Caki2 (cell line): Measurements from ENCODE around the gene PPP1R2. TPM values are rescaled to one million over a fixed set of nuclear protein-coding genes. Genes with fewer than 3 reads are reported as not detected.
"Not testable (repeated sequence)": the region's sequence is repeated elsewhere in the genome, so short reads cannot be mapped to it uniquely, and the experiment has no call there.

Experiments
- DNase-seq: peaks from one replicate; pipeline ENCODE4 v3.0.0-alpha.2; 2015; ENCODE audit warnings: low read depth
- in situ Hi-C: cut with HindIII; loops from 2 replicates; pipeline ENCODE4 v1.10.0; 2016; ENCODE audit warnings: low sequenced_read_pairs, low pct_unique_long_range_greater_than_20kb, mixed read lengths
- total RNA-seq: library from RNA; depleted of rRNA; stranded (reverse); fragments of >200 nt; shearing (Covaris generic); gene quantifications from 2 replicates; pipeline ENCODE4 v1.2.3, GENCODE V29; 2014; ENCODE audit warnings: low replicate concordance; rRNA removed

PPP1R2 gene
- total RNA-seq: 40.7 and 77.8 TPM in 2 replicates

DNA sequence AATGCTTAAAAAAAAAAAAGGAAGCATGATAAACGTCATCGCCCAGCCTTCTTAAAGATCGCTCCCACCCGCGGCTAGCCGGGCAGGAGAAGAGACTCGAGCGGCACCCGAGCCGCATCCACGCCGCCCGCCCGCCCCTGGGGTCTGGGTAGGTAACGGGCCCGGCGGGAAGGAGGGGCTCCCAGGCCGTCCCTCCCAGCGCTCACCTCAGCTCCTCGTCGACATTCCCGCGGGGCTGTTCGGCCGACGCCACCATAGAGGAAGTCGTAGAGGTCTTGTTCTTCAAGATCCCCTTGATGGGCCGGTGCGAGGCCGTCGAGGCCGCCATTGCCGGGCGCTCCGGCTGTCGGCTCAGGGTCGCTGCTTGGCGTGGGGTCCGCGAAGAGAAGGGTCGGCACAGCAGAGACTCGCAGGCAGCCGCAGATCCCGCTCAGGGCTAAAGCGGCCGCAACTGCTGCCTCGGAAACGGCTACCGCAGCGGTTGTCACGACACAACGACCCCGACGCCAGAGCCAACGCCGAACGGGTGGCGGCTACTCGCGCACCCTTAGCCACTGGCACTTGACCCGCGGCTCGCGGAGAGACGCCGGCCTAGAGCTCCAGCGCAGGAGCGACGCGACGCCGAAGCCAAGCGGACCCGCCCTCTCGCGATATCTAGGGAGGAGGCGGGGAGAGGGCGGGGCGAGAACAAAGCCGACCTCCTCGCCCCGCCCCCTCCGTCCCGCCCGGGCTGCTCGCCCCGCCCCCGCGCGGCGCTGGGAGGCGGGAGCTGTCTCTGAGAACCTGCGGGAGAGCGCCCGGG lies at the start of gene PPP1R2:
TSS of gene PPP1R2 (minus strand) at position 628 of the 802 bp plus-strand sequence. CDS start at position 328, 300 bp downstream.
- in situ Hi-C loops: no loop called here
- DNase-seq: peak; percentile 81

DNA sequence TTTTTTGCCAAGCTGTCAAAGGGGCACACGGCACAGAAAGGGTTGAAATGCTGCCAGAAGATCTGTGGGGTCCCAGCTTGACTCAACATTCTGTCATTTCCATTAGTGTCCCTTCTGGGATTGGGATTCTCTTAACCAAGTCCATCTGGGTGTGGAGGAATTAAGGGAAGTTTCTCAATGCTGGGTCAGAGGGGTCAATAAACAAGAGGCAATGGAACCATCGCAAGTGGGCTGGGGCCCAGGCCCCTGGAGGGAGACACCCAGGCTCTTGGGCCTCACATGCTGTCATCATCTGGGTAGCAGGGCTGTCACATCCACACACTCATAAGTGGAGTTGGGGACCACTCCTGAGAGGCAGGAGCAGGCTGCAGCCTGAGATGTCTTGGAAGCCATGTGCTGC lies 48.7 kb upstream of the PPP1R2 start:
- in situ Hi-C loops: no loop called here
- DNase-seq: no peak

DNA sequence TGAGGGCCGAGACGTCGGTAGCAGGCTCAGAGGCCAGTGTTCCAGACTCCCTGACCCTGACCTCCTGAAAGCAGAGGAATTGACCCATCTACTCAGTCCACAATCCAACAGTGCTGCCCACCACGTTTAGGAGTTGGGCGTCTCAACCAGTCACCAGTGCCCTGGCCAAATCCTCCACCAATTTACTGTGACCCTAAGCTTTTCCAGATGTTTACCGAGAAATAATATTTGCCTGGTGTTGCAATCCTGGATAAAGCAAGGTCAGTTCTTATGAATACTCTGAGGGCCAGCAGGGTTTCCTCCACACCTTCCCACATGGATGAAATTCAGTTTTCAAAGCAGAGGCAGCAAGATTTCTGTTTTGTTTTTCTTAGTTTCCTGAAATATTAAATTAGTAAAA lies 48.1 kb upstream of the PPP1R2 start:
- in situ Hi-C loops: no loop called here
- DNase-seq: no peak

DNA sequence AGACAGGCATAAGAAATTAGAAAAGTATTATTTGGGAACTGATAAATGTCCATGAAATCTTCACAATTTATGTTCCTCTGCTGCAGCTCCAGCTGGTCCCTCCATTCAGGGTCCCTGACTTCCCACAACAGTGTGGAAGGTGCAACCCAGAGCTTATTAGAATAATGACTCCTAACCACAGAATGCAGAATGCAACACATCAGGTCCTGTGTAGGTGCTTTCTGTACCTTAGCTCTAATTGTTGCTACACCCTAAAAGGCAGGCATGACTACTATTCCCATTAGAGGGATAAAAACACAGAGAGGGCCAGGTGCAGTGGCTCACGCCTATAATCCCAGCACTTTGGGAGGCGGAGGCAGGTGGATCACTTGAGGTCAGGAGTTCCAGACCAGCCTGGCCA lies 47.3 kb upstream of the PPP1R2 start:
- DNase-seq, in situ Hi-C loops: not testable (repeated sequence)

DNA sequence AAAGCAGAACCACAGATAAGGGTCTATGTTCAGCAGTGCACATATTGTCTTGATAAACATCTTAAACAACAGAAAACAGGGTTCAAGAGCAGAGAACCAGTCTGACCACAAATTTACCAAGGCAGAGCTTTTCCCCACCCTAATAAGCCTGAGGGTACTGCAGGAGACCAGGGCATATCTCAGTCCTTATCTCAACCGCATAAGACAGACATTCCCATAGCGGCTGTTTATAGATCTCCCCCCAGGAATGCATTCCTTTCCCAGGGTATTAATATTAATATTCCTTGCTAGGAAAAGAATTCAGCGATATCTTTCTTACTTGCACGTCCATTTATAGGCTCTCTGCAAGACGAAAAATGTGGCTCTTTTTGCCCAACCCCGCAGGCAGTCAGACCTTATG lies 46.7 kb upstream of the PPP1R2 start:
- in situ Hi-C loops, DNase-seq: not testable (repeated sequence)

DNA sequence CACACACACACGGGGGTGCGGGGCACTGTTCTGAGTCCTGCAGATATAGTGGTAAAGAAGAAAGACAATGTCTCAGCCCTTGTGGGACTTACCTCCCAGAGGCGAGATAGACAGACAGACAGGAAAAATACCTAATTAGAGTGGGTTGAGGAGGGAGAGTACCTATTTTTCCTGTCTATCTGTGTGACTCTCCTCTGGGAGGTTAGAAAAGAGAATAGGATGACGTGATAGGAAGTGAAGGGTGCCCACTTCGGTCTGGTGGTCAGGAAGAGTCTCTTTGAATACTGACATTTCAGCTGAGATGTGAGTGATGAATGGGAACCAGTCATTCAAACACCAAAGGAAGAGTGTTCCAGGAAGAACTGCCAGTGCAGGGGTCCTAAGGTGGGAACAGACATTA lies 44.7 kb upstream of the PPP1R2 start:
- in situ Hi-C loops: no loop called here
- no peak for DNase-seq

DNA sequence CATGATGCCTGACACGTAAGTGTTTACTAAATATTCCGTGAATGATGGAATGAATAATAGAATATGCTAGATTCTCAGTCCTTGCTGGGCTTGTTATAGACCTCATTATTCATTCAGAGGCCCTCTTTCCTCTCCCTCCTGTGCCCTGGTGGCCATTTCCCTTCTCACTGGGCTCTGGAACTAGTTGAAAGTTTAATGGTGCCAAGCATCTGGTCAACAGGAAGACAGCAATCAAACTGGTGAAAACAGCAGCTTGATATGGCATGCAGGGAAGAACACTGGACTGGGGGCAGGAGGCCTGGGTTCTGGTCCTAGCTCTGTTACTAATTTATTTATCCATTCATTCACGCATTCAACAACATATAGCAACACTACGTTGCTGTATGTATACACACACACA lies 44.3 kb upstream of the PPP1R2 start:
- in situ Hi-C loops: no loop called here
- no peak for DNase-seq

DNA sequence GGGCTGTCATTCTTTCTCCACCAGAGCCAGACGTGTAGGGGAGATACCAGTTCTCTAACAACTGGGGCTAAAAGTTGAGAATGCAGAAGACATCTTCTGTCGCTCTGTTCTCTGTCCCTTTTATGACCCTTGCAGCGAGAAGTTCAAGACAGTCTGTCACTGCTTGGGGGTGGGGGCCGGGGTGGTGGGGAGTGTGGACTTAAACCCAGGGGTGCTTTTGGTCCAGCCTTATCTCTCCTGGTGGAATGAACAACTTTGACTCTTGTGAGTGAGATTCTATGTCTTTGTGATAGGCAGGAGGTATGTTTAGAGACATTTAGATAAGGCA lies 41.4 kb upstream of the PPP1R2 start:
- in situ Hi-C loops: no loop called here

DNA sequence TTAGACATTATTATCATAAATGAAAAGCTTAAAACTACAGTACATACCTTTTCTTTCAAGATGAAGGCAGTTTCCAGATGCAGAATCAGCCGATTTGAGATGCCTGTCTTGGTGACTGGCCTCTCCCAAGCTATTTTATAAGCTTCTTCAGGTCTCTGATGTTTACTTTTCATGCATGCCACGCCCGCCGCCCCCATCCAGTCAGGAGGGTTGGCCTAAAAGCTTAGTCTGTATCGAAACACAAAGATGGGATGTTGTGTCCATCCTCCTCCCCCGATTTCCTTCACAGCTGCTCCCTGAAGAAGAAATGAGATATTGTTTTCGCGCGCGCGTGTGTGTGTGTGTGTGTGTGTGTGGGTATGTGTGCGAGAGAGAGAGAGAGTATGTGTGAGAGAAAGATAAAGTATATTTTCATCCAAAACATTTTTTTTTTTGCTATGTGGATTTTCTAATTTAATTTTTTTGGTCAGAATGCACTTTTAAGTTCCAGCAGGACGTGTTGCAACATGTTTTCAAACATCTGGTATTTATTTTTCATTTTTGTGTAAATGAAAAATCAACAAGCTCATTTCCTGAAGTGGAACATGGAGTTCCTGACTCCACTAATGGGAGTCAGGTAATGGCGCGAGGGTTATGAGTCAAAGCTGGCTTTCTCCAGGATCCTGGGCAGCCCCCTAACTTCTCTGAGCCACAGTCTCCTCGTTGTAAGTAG lies 40.9 kb upstream of the PPP1R2 start, which contains the start of gene APOD:
TSS of gene APOD (minus strand) at position 110 of the 712 bp plus-strand sequence. CDS start 4,479 bp downstream, outside the sequence.
- no peak for DNase-seq
- in situ Hi-C loops: no loop called here

More for the DNA sequence above, 41.4 kb upstream of the PPP1R2 start:
- DNase-seq: no peak

DNA sequence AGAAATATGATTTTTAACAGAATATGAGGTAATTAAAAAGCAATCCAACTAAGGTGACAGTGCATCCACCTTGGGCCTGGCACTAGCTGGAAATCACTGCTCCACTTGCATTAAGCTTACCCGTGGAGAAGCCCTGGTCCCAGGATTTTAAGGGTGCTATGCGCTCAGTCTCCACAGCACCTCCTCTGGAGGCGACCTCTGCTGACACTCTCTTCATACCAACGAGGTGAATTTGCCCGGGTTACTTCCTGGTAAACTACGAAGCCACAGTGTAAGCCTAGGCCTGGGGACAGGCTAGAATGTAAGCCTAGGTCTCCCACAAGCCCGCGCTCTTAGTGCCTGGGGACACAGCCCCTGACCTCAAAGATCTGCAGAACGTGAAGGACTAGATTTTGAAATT lies 39.8 kb upstream of the PPP1R2 start:
- in situ Hi-C loops: no loop called here
- no peak for DNase-seq

DNA sequence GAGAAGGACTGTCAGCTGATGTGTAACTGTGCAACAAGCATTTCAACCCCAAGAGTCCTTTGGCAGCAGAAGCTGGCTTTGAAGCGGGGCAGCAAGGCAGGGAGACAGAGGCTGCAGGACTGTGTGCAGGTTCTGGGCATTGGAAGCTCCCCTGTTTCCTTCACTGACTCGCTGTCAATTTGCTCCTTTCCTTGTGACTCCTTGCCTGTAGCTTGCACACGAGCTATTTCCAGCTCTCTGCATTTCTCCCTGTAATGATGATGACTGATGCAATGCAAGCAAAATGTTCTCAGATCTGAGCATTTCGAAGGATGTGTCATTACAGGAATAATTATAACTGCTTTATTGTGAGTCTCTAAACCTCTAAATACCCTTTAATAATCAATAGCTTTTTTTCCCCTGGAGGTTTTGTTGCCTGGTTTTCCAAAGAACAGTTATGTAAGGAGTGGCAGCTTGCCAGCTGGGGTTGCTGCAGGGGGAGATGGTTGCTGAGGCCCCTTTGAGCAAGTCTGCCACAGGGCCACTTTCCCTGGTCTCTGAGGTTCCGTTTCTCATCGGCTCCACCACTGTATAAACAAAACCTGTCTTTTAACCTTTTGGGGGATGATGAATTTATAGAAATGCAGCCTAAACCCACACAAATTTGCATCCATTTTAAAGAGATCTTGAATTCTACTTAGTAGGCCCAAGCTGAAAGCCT lies 37.8 kb upstream of the PPP1R2 start:
- in situ Hi-C loops: no loop called here
- DNase-seq: no peak

DNA sequence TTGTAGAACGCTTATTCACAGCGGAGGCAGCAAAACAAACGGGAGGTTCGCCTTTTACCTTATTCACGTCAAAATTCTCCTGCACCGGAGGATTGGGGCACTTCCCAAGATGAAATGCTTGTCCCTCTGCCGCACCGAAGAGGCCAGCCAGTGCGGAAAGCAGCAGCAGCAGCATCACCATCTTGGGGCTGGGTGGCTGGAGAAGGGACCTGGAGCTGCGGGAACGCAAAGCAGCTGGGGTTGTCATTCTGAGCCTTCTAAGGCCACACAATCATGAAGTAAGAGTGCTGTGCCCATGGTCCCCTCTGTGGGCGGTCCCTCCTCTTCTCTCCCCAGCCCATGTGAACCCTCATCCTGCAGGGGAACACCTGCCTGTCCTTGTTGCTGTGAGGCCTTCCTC lies 36.2 kb upstream of the PPP1R2 start:
- no peak for DNase-seq
- in situ Hi-C loops: no loop called here

DNA sequence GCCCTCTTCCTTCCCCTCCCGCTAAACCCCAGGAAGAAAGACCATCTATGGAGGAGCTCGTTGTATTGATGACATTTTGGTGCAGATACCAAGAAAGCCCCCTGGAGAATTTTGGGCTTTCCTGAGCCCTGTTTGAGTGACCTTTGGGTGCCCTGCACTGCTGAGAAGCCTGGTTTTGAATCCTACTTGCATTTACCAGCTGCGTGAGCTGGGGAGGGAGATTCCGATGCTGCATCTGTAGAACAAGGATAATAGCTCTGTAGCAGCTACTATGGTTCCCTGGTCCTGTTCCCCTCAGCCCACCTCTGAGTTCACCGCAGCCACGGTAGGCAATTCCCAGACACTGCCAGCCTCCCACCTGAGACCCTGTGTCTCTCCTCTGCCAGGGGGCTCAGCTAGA lies 35.4 kb upstream of the PPP1R2 start:
- in situ Hi-C loops: no loop called here
- DNase-seq: no peak

DNA sequence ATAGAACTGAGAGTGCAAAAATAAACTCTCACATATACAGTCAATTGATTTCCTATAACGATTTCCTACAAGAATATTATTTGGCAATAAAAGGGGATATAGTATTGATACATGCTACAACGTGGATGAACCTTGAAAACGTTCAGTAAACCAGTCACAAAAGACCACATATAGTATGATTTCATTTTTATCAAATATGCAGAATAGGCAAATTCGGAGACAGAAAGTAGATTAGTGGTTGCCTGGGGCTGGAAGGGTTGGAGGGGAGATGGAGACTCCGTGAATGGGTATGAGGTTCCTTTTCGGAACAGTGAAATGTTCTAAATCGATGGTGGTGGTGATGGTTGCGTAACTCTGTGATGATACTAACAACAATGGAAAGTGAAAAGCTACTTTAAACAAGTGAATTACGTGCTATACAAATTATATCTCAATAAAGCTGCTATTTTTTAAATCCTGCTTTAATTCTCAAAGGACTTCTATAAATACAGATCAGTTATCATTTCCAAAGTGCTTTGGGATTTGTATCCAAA lies 34.6 kb upstream of the PPP1R2 start:
- no peak for DNase-seq
- in situ Hi-C loops: no loop called here

DNA sequence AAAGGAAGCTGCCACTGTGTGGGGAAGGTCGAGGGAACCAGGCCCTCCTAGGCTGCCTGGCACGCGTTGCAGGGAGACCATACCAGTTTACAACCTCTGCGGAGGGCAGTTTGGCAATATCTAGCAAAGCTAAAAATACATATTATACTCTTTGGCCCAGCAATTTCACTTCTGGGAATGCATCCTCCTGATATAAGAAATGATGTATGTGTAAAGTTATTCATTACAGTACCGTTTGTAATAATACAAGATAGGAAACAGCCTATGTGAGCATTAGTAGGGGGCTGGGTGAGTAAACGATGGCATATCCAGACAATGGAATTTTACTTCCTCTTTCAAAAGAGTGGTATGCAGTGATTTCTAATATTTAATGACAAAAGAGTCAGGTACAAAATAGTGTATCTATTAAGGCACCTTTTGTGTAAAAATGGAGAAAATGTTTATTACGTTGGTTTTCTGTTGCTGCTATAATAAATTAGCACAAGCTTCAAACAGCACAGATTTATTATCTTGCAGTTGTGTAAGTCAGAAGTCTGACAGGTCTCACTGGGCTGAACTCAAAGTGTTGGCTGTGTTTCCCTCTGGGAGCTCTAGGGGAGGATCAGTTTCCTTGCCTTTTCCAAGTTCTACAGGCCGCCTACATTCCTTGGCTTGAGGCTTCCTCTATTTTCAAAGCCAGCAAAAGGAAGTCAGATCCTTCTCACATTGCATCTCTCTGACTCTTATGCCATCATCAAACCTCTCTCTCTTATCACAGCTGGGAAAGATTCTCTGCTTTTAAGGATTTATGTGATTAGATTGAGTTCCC lies 31.6 kb upstream of the PPP1R2 start:
- in situ Hi-C loops: no loop called here
- DNase-seq: no peak

DNA sequence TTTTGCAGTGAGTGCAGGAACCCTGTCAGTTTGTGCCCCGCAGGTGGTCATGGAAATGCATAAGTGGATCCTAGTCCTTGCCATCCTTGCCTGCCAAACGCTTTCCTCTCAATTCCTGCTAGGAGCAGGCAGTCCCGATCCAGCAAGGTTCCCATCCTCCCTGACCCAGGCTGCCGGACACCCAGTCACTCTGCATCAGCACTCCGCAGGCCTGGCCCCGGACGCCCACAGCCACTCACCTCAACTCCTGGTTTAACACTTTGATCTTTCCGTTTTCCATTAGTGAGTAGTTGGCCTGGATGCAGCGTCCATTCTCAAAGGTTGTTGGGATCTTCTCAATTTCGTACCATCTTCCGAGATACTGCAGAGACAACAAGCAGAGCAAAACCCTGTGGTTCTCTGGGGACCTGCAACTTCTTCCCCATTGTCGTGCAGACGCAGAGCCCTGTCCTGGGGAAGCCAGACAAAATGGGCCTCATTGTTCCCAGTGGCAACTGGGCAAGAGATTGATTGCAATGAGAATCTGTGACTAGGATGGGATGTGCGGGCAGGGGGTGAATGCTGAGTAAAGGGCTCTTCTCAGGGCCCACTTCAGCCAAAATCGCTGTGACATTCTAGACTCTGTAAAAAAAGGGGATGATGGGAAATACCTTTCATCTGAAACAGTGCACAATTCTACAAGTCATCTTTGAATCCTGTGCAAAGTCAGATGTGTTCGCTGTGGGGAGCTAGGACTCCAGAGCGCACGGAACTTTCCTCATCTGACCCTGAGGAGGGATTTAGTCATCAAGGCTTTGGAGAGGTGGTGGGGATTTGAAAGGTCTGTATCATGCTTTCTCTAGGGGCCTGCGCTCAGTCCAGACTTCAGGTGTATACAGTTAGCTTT lies 30.7 kb upstream of the PPP1R2 start:
- in situ Hi-C loops: no loop called here
- no peak for DNase-seq

DNA sequence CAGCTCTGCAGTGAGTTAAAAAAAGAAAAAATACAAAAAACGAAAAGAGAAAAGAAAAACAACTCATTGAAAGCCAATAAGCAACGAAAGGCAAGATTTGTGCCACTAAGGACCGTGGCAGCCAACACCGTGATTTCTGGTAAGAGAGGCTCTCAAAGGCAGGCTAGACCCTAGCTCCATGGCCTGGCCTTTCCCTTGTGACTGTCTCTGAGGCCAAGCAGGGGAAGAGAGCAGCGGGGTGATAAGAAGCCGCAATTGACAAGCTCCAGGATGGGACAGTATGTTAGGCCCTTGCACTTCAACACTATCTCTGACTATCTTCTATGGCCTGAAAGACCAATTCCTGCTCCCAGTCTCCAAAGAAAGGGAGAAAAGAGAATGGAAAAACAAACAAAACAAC lies 28.2 kb upstream of the PPP1R2 start:
- in situ Hi-C loops: no loop called here

More for the DNA sequence above, 28.2 kb upstream of the PPP1R2 start:
- DNase-seq: no peak
